Measurements from ENCODE around the gene DNAJC8.

The DNAJC8 gene

DNA sequence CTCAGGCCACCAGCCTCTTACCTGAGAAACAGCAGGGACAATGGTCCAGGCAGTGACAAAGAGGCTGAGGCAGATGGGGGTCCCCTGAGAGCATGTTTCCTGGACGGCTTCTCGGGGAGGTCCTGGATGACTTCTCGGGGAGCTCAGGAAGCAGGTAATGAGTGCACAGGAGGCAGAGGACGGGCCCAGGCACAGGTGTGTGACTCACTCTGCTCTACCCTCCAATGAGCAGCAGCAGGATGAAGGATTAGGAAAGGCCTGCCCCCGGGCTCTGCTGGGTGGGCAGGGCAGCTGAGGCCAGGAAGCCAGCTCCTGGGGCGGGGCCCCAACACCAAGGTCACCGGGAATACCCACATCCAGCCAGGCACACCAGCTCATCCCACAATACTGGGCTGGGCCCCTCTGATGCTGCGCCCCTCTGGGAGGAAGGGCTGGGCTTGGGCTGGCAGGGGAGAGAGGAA, 39.1 kb downstream of the DNAJC8 start:
- TF ChIP-seq, protein P1, sequence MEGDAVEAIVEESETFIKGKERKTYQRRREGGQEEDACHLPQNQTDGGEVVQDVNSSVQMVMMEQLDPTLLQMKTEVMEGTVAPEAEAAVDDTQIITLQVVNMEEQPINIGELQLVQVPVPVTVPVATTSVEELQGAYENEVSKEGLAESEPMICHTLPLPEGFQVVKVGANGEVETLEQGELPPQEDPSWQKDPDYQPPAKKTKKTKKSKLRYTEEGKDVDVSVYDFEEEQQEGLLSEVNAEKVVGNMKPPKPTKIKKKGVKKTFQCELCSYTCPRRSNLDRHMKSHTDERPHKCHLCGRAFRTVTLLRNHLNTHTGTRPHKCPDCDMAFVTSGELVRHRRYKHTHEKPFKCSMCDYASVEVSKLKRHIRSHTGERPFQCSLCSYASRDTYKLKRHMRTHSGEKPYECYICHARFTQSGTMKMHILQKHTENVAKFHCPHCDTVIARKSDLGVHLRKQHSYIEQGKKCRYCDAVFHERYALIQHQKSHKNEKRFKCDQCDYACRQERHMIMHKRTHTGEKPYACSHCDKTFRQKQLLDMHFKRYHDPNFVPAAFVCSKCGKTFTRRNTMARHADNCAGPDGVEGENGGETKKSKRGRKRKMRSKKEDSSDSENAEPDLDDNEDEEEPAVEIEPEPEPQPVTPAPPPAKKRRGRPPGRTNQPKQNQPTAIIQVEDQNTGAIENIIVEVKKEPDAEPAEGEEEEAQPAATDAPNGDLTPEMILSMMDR (IDR thresholded peaks at IDR 0.05; ENCODE audit: low read depth, low read length): no peak
- no peak for DNase-seq (ENCODE audit: extremely low read depth, low read depth)

DNA sequence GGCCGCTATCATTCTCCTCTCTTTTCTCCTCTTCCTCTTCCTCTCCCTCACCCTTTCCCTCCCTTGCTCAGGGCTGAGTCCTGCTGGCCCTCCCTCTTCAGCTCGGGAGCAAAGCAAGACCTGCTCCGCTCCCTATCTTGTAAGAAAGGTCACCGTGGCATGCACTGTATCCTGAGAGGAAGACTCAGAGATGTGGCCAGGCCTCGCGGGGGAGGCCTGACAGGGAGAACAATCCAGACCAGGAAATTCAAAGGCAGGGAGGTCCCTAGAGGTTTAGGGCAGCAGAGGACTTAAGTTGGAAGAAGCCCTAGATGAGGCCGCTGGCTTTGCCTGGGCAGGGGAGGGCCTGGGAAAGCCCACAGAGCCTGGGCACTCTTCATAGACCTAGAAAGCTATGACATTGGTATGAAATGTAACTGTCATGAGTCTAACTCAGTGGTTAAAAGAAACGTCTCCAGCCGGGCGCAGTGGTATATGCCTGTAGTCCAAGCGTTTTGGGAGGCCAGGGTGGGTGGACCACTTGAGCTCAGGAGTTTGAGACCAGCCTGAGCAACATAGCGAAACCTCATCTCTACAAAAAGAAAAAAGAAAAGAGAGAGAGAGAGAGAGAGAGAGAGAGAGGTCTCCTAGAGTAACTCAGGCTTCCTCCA, 41.7 kb downstream of the DNAJC8 start:
- TF ChIP-seq, protein P1 (IDR thresholded peaks at IDR 0.05; ENCODE audit: low read depth, low read length): no peak
- DNase-seq (ENCODE audit: extremely low read depth, low read depth): no peak

DNA sequence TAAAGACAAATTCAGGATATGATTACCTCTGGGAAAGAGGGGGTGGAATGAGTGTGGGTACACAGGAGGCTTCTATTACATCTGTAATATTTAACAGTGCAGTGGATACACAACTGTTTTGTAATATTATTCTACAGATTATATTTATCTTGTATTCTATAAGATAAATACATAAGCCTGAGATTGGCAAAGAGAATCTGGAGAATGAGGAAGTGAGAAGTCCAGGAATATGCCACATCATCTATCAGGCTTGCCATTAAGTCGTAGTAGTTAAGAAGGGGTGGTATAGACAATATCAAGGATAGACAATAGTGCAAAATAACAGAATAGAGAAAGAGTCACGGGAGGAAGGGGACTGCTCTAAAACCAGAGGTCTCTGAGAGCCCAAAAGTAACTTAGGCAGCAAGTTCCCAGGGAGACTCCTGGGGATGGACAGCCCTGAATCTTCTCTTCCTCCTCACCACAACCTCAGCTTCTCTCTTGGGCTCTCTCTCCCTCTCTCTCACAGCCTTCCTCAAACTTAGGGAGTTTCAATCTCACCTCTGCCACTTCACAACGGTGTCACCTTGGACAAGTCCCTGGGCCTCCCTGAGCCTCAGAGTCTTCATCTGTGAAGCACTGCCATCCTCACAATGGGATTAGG, 42.4 kb downstream of the DNAJC8 start:
- no peak for DNase-seq (ENCODE audit: extremely low read depth, low read depth)
- TF ChIP-seq, protein P1 (IDR thresholded peaks at IDR 0.05; ENCODE audit: low read depth, low read length): no peak

DNA sequence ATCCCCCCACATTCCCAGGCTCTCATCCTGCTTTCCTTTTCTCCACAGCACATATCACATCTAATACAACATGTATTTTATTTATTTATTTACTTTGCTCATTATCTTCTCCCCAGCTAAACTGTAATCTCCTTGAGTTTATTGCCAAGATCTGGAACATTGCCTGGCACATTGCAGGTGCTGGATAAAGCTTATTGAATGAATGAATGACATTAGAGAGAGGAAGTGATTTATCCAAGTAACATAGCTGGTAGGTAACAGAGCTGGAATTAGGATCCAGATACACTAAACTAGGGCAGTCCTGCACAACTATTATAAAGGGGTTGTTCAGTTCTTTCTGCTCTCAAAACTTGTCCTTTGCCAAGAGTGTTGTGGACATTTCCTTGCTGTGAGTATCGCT, 47.8 kb downstream of the DNAJC8 start:
- TF ChIP-seq, protein P1 (IDR thresholded peaks at IDR 0.05; ENCODE audit: low read depth, low read length): no peak
- no peak for DNase-seq (ENCODE audit: extremely low read depth, low read depth)

DNA sequence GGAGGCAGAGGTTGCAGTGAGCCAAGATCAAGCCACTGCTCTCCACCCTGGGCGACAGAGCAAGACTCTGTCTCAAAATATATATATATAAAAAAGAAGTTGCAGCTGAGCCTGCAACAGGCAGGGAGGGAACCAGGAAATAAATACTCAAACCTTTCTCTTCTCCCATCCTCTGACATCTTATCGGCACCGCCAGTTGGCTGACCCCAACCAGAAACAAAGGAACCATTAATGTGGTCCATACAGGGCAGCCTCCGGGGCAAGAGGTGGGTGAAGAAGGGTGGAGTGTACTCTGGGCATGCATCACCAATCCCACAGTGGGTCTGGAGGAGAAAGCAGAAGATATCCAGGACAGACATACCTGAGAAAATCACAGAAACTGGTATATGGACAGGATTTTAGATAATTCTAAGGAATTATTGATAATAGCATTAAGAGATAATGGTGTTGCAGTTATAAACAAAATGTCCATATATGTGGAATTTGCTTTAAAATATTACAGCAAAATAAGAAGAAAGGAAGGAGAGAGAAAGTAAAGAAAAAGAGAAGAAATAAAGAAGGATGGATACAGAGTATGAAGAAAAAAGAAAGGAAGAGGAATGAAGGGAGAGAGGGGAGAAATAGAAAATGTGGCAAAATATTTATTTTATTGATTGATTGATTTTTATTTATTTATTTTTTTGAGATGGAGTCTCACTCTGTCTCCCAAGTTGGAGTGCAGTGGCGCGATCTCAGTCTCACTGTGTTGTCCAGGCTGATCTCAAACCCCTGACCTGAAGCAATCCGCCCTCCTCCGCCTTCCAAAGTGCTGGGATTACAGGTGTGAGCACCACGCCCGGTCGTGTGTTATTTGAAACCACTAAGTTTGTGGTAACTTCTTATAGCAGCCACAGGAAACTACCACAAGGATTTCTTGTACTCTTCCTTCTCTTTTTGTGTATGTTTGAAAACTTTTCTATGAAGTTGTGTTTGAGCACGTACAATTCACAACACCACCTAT, 52.2 kb downstream of the DNAJC8 start:
- TF ChIP-seq, protein P1 (IDR thresholded peaks at IDR 0.05; ENCODE audit: low read depth, low read length): no peak
- DNase-seq (ENCODE audit: extremely low read depth, low read depth): no peak

DNA sequence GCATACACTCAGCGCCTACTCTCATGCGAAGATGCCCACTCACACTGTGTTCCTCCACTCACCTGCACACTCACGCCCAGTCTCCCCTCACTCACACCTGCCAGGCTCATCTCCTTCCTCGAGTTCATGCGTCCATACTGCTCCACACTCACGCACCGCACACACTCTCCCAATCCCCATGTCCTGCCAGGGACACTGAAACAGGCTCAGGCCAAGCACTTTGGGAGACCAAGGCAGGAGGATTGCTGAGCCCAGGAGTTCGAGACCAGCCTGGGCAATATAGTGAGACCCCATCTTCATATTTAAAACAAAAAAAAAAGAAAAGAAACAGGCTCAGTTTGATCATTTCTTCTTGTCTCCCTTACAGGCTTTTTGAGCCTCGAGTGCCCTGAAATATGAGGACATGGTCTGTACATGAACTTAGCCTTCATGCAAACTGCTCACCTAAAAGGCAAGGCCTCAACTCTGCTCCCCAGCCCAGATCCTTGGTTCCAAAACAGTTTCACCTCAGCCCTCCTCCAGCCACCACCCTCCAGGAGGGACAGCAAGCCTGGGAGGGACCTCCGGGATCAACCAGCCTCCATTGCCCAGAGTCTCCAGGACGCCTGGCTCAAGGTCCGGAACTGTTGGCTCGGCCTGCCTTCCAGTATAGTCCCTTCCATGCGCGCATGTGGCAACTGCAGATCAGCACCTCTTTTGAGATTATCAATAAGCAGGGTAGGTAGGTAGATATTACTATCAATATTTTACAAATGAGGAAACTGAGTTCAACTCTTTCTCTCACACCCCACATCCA, 53.9 kb downstream of the DNAJC8 start:
- TF ChIP-seq, protein P1 (IDR thresholded peaks at IDR 0.05; ENCODE audit: low read depth, low read length): no peak
- DNase-seq (ENCODE audit: extremely low read depth, low read depth): no peak

All from AG09319 (cell line).